Measurements from ENCODE around the gene ANAPC2. TPM values are rescaled to one million over a fixed set of nuclear protein-coding genes. Genes with fewer than 3 reads are reported as not detected.
A peak's percentile ranks its signal among the peaks of the same experiment; 100 is the strongest.

Gene ANAPC2
- total RNA-seq, 1 donor = 22.9 TPM

DNA sequence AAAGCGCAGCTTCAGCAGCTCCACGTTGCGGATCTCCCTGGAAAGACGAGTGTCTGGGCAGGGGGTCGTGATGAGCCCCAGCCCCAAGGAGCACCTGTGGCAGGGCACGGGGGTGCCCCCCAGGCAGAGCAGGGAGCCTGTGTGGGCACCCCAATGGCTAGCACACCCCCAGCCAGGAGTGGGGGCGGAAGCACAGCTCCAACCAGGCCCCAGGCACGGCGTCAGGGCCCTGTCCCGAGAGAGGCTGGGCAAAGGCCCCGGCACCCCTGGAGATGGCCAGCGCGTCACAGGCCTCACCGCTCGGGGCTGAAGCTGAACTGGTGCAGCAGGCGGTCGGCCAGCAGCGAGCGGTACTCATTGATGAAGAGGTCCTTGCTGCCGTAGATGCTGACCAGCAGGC lies 7.9 kb downstream of the ANAPC2 start:
- TF ChIP-seq, protein P1, sequence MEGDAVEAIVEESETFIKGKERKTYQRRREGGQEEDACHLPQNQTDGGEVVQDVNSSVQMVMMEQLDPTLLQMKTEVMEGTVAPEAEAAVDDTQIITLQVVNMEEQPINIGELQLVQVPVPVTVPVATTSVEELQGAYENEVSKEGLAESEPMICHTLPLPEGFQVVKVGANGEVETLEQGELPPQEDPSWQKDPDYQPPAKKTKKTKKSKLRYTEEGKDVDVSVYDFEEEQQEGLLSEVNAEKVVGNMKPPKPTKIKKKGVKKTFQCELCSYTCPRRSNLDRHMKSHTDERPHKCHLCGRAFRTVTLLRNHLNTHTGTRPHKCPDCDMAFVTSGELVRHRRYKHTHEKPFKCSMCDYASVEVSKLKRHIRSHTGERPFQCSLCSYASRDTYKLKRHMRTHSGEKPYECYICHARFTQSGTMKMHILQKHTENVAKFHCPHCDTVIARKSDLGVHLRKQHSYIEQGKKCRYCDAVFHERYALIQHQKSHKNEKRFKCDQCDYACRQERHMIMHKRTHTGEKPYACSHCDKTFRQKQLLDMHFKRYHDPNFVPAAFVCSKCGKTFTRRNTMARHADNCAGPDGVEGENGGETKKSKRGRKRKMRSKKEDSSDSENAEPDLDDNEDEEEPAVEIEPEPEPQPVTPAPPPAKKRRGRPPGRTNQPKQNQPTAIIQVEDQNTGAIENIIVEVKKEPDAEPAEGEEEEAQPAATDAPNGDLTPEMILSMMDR (IDR thresholded peaks at IDR 0.05; ENCODE audit: insufficient read depth, low read depth, low read length) = no peak
- no peak for DNase-seq (ENCODE audit: low read depth)
- no peak overlapping the region for H3K4me3 ChIP-seq (ENCODE audit: low read depth, low read length)

DNA sequence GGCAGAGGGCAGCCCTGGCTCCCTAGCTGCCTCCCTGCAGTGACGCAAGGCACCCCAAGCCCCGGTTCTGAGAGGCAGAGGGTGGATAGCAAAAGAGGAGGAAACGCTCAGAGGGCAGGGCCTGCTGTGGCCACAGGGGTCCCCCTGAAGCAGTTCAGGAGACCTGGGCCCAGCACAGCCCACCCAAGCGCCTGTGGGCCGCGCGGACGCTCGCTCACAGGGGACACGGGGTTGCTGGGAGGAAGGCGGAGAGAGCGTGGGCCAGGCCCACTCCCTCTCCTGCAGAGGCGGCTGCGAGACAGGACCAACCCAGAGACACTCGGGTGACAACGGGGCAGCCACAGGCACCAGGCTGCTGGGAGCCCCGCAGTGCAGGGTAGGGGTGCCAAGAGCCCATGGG lies 8.6 kb downstream of the ANAPC2 start:
- no peak for DNase-seq (ENCODE audit: low read depth)

DNA sequence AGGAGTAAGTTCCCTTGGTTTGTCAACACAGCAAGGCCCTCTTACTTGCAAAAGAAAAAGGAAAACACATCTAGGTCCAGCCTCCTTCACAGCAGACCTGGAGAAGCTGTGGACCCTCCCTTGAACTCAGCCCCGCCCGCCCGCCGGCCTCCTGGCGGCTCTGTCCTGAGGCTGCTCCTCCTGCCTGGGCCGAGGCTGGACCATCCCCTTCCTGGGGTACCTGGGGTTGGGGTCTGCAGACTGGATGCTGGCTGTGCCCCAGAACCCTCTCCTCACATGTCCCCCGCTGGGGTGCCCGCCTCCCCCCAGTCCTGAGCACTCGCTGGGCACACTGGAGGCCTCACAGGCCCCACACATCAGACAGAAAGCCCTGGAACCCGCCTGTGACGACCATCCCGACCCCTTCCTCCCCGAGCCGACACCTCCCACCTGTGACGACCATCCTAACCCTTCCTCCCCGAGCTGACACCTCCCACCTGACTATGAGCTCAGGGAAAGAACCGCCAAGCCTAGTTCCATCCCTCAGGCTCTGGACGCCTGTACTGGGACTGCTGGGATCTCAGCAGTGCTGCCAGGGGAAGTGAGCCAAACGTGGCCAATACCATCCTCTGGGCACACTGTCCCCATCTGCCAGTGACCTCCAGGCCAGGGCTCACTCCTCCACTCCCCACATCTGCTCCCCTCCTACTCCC lies 9.3 kb downstream of the ANAPC2 start:
- TF ChIP-seq, protein P1 (IDR thresholded peaks at IDR 0.05; ENCODE audit: insufficient read depth, low read depth, low read length) = no peak
- H3K4me3 ChIP-seq (ENCODE audit: low read depth, low read length) = no peak overlapping the region
- no peak for DNase-seq (ENCODE audit: low read depth)

More for the DNA sequence above, 8.6 kb downstream of the ANAPC2 start:
- H3K4me3 ChIP-seq (ENCODE audit: low read depth, low read length) = no peak overlapping the region
- TF ChIP-seq, protein P1 (IDR thresholded peaks at IDR 0.05; ENCODE audit: insufficient read depth, low read depth, low read length) = no peak

DNA sequence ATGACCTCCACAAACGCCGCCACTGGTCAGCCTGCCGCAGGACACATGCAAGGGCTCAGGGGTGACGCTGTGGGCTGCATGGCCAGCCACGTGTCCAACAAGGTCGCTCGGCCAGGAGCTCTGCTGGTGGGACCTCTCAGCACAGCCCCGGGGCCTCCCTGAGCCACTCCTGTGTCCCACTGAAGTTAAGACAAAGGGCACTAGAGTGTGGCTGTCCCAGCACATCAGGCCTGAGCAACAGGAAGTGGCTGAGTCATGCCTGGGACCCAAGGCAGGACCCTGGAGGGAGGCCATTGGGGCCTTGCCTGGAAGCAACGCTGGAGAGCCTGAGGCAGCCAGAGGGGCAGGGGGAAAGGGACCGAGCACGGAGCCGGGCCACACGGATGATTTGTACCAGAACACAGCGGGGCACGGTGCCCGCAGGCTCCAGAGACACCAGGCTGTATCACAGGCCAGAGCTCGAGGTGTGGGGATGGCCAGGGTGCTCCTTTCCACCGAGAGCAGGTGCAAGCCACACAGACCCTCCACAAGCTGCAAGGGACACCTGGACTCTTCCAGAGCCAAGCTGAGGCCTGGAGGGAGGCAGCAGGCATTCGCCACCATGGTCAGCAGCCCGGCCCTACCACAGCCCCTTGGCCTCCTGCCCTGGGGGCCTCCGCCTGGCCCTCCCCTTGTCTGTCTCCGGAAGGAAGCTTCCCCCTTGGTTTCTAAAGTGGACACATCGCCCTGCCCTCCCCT lies 10.0 kb downstream of the ANAPC2 start:
- no peak overlapping the region for H3K4me3 ChIP-seq (ENCODE audit: low read depth, low read length)
- TF ChIP-seq, protein P1 (IDR thresholded peaks at IDR 0.05; ENCODE audit: insufficient read depth, low read depth, low read length) = no peak
- no peak for DNase-seq (ENCODE audit: low read depth)

DNA sequence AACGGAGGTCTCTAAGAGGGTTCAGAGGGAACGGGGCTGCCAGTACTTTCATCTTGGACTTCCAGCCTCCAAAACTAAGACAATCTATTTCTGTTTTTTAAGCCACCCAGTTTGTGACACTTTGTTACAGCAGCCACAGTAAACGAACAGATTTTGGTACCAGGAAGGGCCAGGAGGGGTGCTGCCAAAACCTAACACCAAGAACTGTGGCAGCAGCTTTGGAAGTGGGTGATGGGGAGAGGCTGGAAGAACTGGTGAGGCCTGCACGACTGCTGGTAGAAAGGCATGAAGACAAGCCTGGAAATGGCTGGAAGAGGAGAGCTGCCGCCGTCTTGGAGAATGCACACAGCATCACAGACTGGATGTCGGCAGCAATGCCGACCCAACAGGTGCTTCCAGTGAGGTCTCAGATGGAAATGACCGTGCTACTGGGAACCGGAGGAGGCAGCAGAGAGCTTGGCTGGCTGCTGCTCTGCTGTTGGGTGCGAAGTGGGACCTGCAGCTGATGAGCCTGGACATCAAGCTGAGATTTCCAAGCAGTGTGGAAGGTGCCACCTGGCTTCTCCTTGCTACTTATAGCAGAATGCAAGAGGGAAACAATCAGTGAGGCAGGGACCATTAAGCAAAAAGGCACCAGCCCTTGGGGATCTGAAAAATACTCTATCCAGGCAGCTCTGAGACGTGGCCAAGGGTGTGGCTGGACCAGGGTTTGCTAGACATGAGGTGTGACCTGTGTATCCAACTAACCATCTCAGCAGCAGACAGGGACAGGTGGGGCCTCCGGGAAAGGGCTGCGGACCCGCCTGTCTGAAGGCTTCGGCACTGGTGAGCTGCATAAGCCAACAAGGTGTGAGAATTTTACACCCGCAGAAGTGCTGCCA lies 11.8 kb downstream of the ANAPC2 start:
- H3K4me3 ChIP-seq (ENCODE audit: low read depth, low read length) = no peak overlapping the region
- DNase-seq (ENCODE audit: low read depth) = peak; percentile 38
- TF ChIP-seq, protein P1 (IDR thresholded peaks at IDR 0.05; ENCODE audit: insufficient read depth, low read depth, low read length) = peak; percentile 65

DNA sequence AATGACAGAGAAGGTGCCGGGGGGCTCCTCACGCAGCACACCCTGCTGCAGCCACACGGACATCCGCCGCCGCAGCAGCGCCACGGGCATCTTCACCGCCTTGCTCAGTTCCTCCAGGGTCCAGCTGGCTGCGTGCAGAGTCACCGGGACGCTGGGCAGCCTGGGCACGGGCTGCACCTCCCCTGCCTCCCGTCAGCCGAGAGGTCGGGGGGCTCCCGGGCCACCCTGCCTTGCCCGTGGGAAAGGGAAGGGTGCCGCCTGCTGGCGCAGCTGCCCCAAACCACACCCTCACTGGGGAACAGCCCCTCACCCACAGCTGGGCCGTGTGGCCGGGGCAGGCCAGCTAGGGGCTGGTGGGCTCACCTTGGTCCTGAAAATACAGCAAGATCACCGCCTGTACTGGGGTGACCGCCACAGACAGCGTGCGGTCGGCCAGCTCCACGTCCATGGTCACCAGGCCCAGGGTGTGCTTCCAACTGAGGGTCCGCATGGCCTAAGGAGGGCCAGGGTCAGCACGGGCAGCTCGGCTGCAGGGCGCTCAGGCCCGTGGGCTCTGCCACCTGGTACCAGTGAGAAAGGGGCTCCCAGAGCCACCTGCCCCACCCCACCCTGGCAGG lies 12.9 kb downstream of the ANAPC2 start:
- TF ChIP-seq, protein P1 (IDR thresholded peaks at IDR 0.05; ENCODE audit: insufficient read depth, low read depth, low read length) = peak; percentile 29
- H3K4me3 ChIP-seq (ENCODE audit: low read depth, low read length) = no peak overlapping the region
- no peak for DNase-seq (ENCODE audit: low read depth)

Data from fibroblast of villous mesenchyme (primary cell).